Stimulated activated CD8-positive, alpha-beta memory T cell treated with anti-CD3 and anti-CD28 coated beads, Interleukin-12 subunit alpha, Interleukin-12 subunit beta, amount 100 ng/mL, for 24 hours (primary cell): ENCODE measurements around the gene ERN1.
"Not testable (repeated sequence)": the region's sequence is repeated elsewhere in the genome, so short reads cannot be mapped to it uniquely, and the experiment has no call there.

Source experiments
- DNase-seq: peaks from one replicate; pipeline ENCODE4 v3.0.0-alpha.2; 2020; ENCODE audit errors: extremely low read depth

Gene ERN1

GRCh38 chr17:64129765-64130558 lies at the start of gene ERN1:
Gene ERN1, minus strand, starts transcription at chr17:64130144. Its CDS starts 115 bp downstream, at chr17:64130029.
- peak; percentile 77 for DNase-seq

- DNase-seq, result not testable (repeated sequence)
Observed at GRCh38 chr17:64179024-64179423, 49.1 kb upstream of the ERN1 start.

GRCh38 chr17:64178011-64178825 lies 48.3 kb upstream of the ERN1 start:
- no peak for DNase-seq

GRCh38 chr17:64177311-64178010 lies 47.5 kb upstream of the ERN1 start:
- no peak for DNase-seq

GRCh38 chr17:64176556-64176955 lies 46.6 kb upstream of the ERN1 start:
- no peak for DNase-seq

- no peak for DNase-seq
Observed at GRCh38 chr17:64174686-64175456, 44.9 kb upstream of the ERN1 start.

- no peak for DNase-seq
Observed at GRCh38 chr17:64173646-64174045, 43.7 kb upstream of the ERN1 start.

- DNase-seq, result no peak
Observed at GRCh38 chr17:64172510-64172909, 42.6 kb upstream of the ERN1 start.

- DNase-seq, result no peak
Observed at GRCh38 chr17:64171041-64171440, 41.1 kb upstream of the ERN1 start.

GRCh38 chr17:64170286-64170685 lies 40.3 kb upstream of the ERN1 start:
- DNase-seq, result no peak

- not testable (repeated sequence) for DNase-seq
Observed at GRCh38 chr17:64167666-64168065, 37.7 kb upstream of the ERN1 start.

- no peak for DNase-seq
Observed at GRCh38 chr17:64166876-64167275, 36.9 kb upstream of the ERN1 start.

GRCh38 chr17:64165347-64165746 lies 35.4 kb upstream of the ERN1 start:
- no peak for DNase-seq

GRCh38 chr17:64164596-64165285 lies 34.8 kb upstream of the ERN1 start:
- DNase-seq, result no peak

- DNase-seq, result no peak
Observed at GRCh38 chr17:64163468-64163867, 33.5 kb upstream of the ERN1 start.

- DNase-seq, result no peak
Observed at GRCh38 chr17:64162554-64162953, 32.6 kb upstream of the ERN1 start.

- no peak for DNase-seq
Observed at GRCh38 chr17:64161380-64162176, 31.6 kb upstream of the ERN1 start.

GRCh38 chr17:64160378-64160777 lies 30.4 kb upstream of the ERN1 start:
- no peak for DNase-seq

- no peak for DNase-seq
Observed at GRCh38 chr17:64158831-64159590, 29.1 kb upstream of the ERN1 start.
